PC-3 (cell line): ENCODE results near the gene AP3S1. TPM values are rescaled to one million over a fixed set of nuclear protein-coding genes. Genes with fewer than 3 reads are reported as not detected.
"Not testable (repeated sequence)": the region's sequence is repeated elsewhere in the genome, so short reads cannot be mapped to it uniquely, and the experiment has no call there.

Experiments used
- ATAC-seq: fragments of 200-7000 bp; cut with Tn5 transposase; 2 replicates; pipeline ENCODE4 v1.9.1; 2020; ENCODE audit warnings: mild to moderate bottlenecking, moderate library complexity
- BruUV-seq: library from RNA; stranded (reverse); fragments of 400-500 nt; replicated peaks from 2 replicates; lab custom pipeline; 2021; lab: Mats Ljungman, UMichigan
- CTCF ChIA-PET: fragments of 300-600 bp; sonication (Branson Sonifier 250); formaldehyde crosslinking; loops from one replicate; lab custom pipeline; 2022; ENCODE audit warnings: antibody characterized with exemption; lab: Charles Lee
- POLR2A ChIA-PET: fragments of 300-600 bp; sonication (Branson Sonifier 250); formaldehyde crosslinking; loops from one replicate; lab custom pipeline; 2022; ENCODE audit warnings: antibody characterized with exemption; ENCODE audit not compliant: unreplicated experiment; lab: Charles Lee
- DNase-seq: peaks from one replicate; pipeline ENCODE4 v3.0.0-alpha.2; 2015
- H2AFZ ChIP-seq: fragments of 300-600 bp; sonication (generic); 2 replicates; pipeline ENCODE4 v1.6.0; 2016; ENCODE audit warnings: antibody characterized with exemption, low read length
- H3F3A ChIP-seq: fragments of 300-600 bp; sonication (generic); one replicate; pipeline ENCODE4 v1.6.0; 2017; ENCODE audit warnings: antibody characterized with exemption, low read length, control low read depth, mild to moderate bottlenecking; ENCODE audit not compliant: unreplicated experiment
- H3K27ac ChIP-seq: fragments of 300-600 bp; sonication (generic); 2 replicates; pipeline ENCODE4 v1.5.1; 2016; ENCODE audit warnings: mild to moderate bottlenecking, low read length
- H3K27me3 ChIP-seq: fragments of 300-600 bp; sonication (generic); 2 replicates; pipeline ENCODE4 v1.6.1; 2016; ENCODE audit warnings: low read length, mixed read lengths
- H3K36me3 ChIP-seq: fragments of 300-600 bp; sonication (generic); 2 replicates; pipeline ENCODE4 v1.6.1; 2016; ENCODE audit warnings: low read depth, mixed run types, low read length, mixed read lengths
- H3K4me1 ChIP-seq: fragments of 300-600 bp; sonication (generic); 2 replicates; pipeline ENCODE4 v1.5.1; 2016; ENCODE audit warnings: low read length; ENCODE audit not compliant: insufficient read depth
- H3K4me2 ChIP-seq: fragments of 300-600 bp; sonication (generic); 2 replicates; pipeline ENCODE4 v1.6.0; 2016; ENCODE audit warnings: low read length
- H3K4me3 ChIP-seq: fragments of 300-600 bp; sonication (generic); 2 replicates; pipeline ENCODE4 v1.5.1; 2016; ENCODE audit warnings: mild to moderate bottlenecking, low read length, mixed read lengths
- H3K79me2 ChIP-seq: fragments of 300-600 bp; sonication (generic); 2 replicates; pipeline ENCODE4 v1.6.1; 2017; ENCODE audit warnings: low read length, mixed read lengths
- H3K9ac ChIP-seq: fragments of 300-600 bp; sonication (generic); 2 replicates; pipeline ENCODE4 v1.6.0; 2016; ENCODE audit warnings: mild to moderate bottlenecking, low read length
- H3K9me2 ChIP-seq: fragments of 300-600 bp; sonication (generic); replicated peaks from 2 replicates; pipeline ENCODE4 v1.6.1; 2016; ENCODE audit warnings: mixed run types, low read length, mixed read lengths
- H3K9me3 ChIP-seq: fragments of 300-600 bp; sonication (generic); 2 replicates; pipeline ENCODE4 v1.6.1; 2016; ENCODE audit warnings: low read length, mixed read lengths
- H4K20me1 ChIP-seq: fragments of 300-600 bp; sonication (generic); 2 replicates; pipeline ENCODE4 v1.6.1; 2016; ENCODE audit warnings: low read length, mixed read lengths
- CTCF ChIP-seq: fragments of 300-600 bp; sonication (generic); conservative IDR thresholded peaks from 2 replicates; pipeline ENCODE4 v1.5.1; 2017; ENCODE audit warnings: antibody characterized with exemption, low read depth, mild to moderate bottlenecking, low read length
- EZH2 ChIP-seq: fragments of 300-600 bp; sonication (generic); IDR thresholded peaks from one replicate; pipeline ENCODE4 v1.6.1; 2017; ENCODE audit warnings: antibody characterized with exemption, mild to moderate bottlenecking, low read length; ENCODE audit not compliant: unreplicated experiment
- EZH2phosphoT487 ChIP-seq: fragments of 300-600 bp; sonication (generic); IDR thresholded peaks from 2 replicates; pipeline ENCODE4 v1.6.1; 2018; ENCODE audit warnings: mild to moderate bottlenecking, antibody characterized with exemption, low read length, borderline replicate concordance
- intact Hi-C: fragments of 100-400 bp; cut with micrococcal nuclease; formaldehyde crosslinking; loops from 2 replicates; pipeline ENCODE4 v1.9.0; 2023
- total RNA-seq: library from RNA; depleted of rRNA; stranded (reverse); fragments of >200 nt; gene quantifications from 2 replicates; pipeline ENCODE4 v1.2.3, GENCODE V29; 2014

AP3S1 gene
- total RNA-seq, 1 experiment from 2014 or later = 48.2 TPM

- Histone ChIP-seq H3K36me3 (no peaks in the 10 kb centered on the region), H3K4me1 (no peaks in the 10 kb centered on the region), H3F3A (no peaks in the 10 kb centered on the region), H4K20me1 (no peaks in the 10 kb centered on the region), H3K27ac (no peak overlapping the region), H3K4me2 (no peak overlapping the region), H3K27me3 (peaks cover 7% of the 10 kb centered on the region), H3K79me2 (no peaks in the 10 kb centered on the region), H3K9me2 (no peaks in the 10 kb centered on the region), H2AFZ (no peak overlapping the region), H3K9ac (no peak overlapping the region), H3K4me3 (no peak overlapping the region), H3K9me3 (no peaks in the 10 kb centered on the region)
- BruUV-seq = no TSS peak
- TF ChIP-seq EZH2phosphoT487 (no peak), CTCF (no peak), EZH2 (no peak)
- ATAC-seq (no peak), DNase-seq (no peak)
- intact Hi-C loops = no loop called here
- ChIA-PET POLR2A (no interaction called here), CTCF (interaction anchor here (0.7 kb wide), 1 partner anchor 714 kb away, joined by 4 read pairs; no protein-coding TSS in a partner anchor)
Measured at GRCh38 chr5:115807654-115808052, 34.1 kb upstream of the AP3S1 start.

GRCh38 chr5:115808066-115808465, 33.7 kb upstream of the AP3S1 start:
- H3K9me3 ChIP-seq, H3F3A ChIP-seq, H3K4me3 ChIP-seq, H3K9me2 ChIP-seq, DNase-seq, POLR2A ChIA-PET, BruUV-seq, H3K27ac ChIP-seq, H2AFZ ChIP-seq, H3K79me2 ChIP-seq, H4K20me1 ChIP-seq, H3K9ac ChIP-seq, H3K27me3 ChIP-seq, ATAC-seq, intact Hi-C loops, H3K36me3 ChIP-seq, H3K4me2 ChIP-seq, H3K4me1 ChIP-seq: not testable (repeated sequence)
- CTCF ChIA-PET = interaction anchor here (0.7 kb wide), 1 partner anchor 715 kb away, joined by 4 read pairs; no protein-coding TSS in a partner anchor

- Histone ChIP-seq H3K4me3 (no peak overlapping the region), H3K27ac (no peak overlapping the region), H3K9me3 (no peaks in the 10 kb centered on the region), H3K4me2 (no peak overlapping the region), H3K9me2 (no peaks in the 10 kb centered on the region), H4K20me1 (no peaks in the 10 kb centered on the region), H3K9ac (no peak overlapping the region), H3K79me2 (no peaks in the 10 kb centered on the region), H3K27me3 (peaks cover 27% of the 10 kb centered on the region), H3F3A (no peaks in the 10 kb centered on the region), H2AFZ (no peak overlapping the region), H3K36me3 (no peaks in the 10 kb centered on the region), H3K4me1 (no peaks in the 10 kb centered on the region)
- intact Hi-C loops = no loop called here
- ChIA-PET CTCF (no interaction called here), POLR2A (no interaction called here)
- TF ChIP-seq EZH2phosphoT487 (no peak), EZH2 (no peak), CTCF (no peak)
- no TSS peak for BruUV-seq
- no peak for DNase-seq
- ATAC-seq = no peak
Measured at GRCh38 chr5:115809946-115810345, 31.8 kb upstream of the AP3S1 start.
